Natural killer cell (primary cell): ENCODE data around the gene CROCC2. TPM values are rescaled to one million over a fixed set of nuclear protein-coding genes. Genes with fewer than 3 reads are reported as not detected.

Source experiments
- ATAC-seq, 3 donors: fragments of 150-1000 bp in 2 of 3; fragments of 200-7000 bp in 1 of 3; cut with Tn5 transposase; 1 replicate in 1 of 3; 2 replicates in 2 of 3; pipeline ENCODE4 v1.10.0; 2021; ENCODE audit warnings: mild to moderate bottlenecking in 2 of 3, moderate library complexity in 2 of 3
- DNase-seq, 2 donors: peaks; one replicate each; pipeline versions ENCODE4 v3.0.0 to v3.0.0-alpha.2; 2013 to 2021; ENCODE audit warnings: mixed read lengths in 1 of 2
- H3K27ac ChIP-seq: one replicate; pipeline ENCODE4 v1.5.1; 2013; ENCODE audit warnings: mild to moderate bottlenecking, low read length
- H3K27me3 ChIP-seq: one replicate; pipeline ENCODE4 v1.6.1; 2013; ENCODE audit warnings: low read length; ENCODE audit not compliant: control insufficient read depth, insufficient read depth
- H3K36me3 ChIP-seq: one replicate; pipeline ENCODE4 v1.6.1; 2013; ENCODE audit warnings: low read length; ENCODE audit not compliant: control insufficient read depth, insufficient read depth
- H3K4me1 ChIP-seq: one replicate; pipeline ENCODE4 v1.6.1; 2013; ENCODE audit warnings: low read length; ENCODE audit not compliant: control insufficient read depth, insufficient read depth
- H3K4me3 ChIP-seq: one replicate; pipeline ENCODE4 v1.5.1; 2013; ENCODE audit warnings: low read length
- H3K9me3 ChIP-seq: one replicate; pipeline ENCODE4 v1.6.1; 2013; ENCODE audit warnings: low read length; ENCODE audit not compliant: control insufficient read depth, insufficient read depth
- H3K27ac Mint-ChIP-seq, 2 donors: one replicate each; pipeline ENCODE4 v1.8.0; 2022; ENCODE audit warnings: mild to moderate bottlenecking in 2 of 2, mixed read lengths in 2 of 2, moderate library complexity in 1 of 2
- H3K27me3 Mint-ChIP-seq, 2 donors: one replicate each; pipeline ENCODE4 v1.8.0; 2022; ENCODE audit warnings: low read depth in 2 of 2, mixed read lengths in 2 of 2
- H3K36me3 Mint-ChIP-seq: one replicate; pipeline ENCODE4 v1.8.0; 2022; ENCODE audit warnings: mixed read lengths
- H3K4me1 Mint-ChIP-seq, 2 donors: one replicate each; pipeline ENCODE4 v1.8.0; 2022; ENCODE audit warnings: mixed read lengths in 2 of 2
- H3K4me3 Mint-ChIP-seq: one replicate; pipeline ENCODE4 v1.8.0; 2022; ENCODE audit warnings: mild to moderate bottlenecking, moderate library complexity, mixed read lengths
- H3K9me3 Mint-ChIP-seq, 2 donors: one replicate each; pipeline ENCODE4 v1.8.0; 2022; ENCODE audit warnings: mixed read lengths in 2 of 2
- CTCF ChIP-seq: fragments of 200-600 bp; IDR thresholded peaks from one replicate; pipeline ENCODE4 v1.8.0; 2022; ENCODE audit warnings: antibody characterized with exemption
- WGBS: methylation state at CpG from one replicate; pipeline ENCODE4 v1.1.7; 2013; ENCODE audit warnings: missing lambda C conversion rate; ENCODE audit not compliant: insufficient coverage; 5-methylcytosine and 5-hydroxymethylcytosine counted together
- intact Hi-C: fragments of 100-400 bp; cut with micrococcal nuclease; formaldehyde crosslinking; loops from one replicate; pipeline ENCODE4 v1.14.2; 2022
- total RNA-seq, 4 donors: library from RNA; stranded (reverse); fragments of 120-200 nt in 1 of 4; gene quantifications; one replicate each; pipeline versions ENCODE4 v1.2.3 to v1.2.4, GENCODE V29; 2013 to 2022

Gene CROCC2
- total RNA-seq, 3 donors from 2014 or later (not counting 1 experiment from before 2014, with no cell fraction given) = 0.14 TPM; not detected in 2

- peaks cover 6% of the 10 kb centered on the region for H3K36me3 Mint-ChIP-seq
- Histone ChIP-seq H3K27me3 (no peaks in the 10 kb centered on the region), H3K9me3 (peaks cover 8% of the 10 kb centered on the region), H3K4me1 (no peaks in the 10 kb centered on the region), H3K36me3 (no peaks in the 10 kb centered on the region), H3K4me3 (no peak overlapping the region), H3K27ac (no peak overlapping the region)
- no peak overlapping the region for H3K4me3 Mint-ChIP-seq
- H3K9me3 Mint-ChIP-seq = peaks cover 2 to 4% of the 10 kb centered on the region in 2 donors
- H3K27me3 Mint-ChIP-seq = peaks cover 0 to 3% of the 10 kb centered on the region in 2 donors
- WGBS = 92% methylated on average over 10 of the region's 10 CpGs
- ATAC-seq (no peak), DNase-seq (no peak)
- intact Hi-C loops = no loop called here
- no peaks in the 10 kb centered on the region for H3K4me1 Mint-ChIP-seq
- no peak overlapping the region for H3K27ac Mint-ChIP-seq
- TF ChIP-seq CTCF = no peak
Observed at GRCh38 chr2:240858871-240859270, 47.3 kb upstream of the CROCC2 start.

- intact Hi-C loops = no loop called here
- WGBS = 88% methylated on average over 2 of the region's 2 CpGs
Observed at GRCh38 chr2:240861547-240861946, 44.6 kb upstream of the CROCC2 start.

GRCh38 chr2:240864475-240864874 is 41.7 kb upstream of the CROCC2 start:
- H3K36me3 Mint-ChIP-seq = no peaks in the 10 kb centered on the region
- no peaks in the 10 kb centered on the region for H3K9me3 Mint-ChIP-seq
- H3K27me3 ChIP-seq = no peaks in the 10 kb centered on the region
- H3K9me3 ChIP-seq = no peaks in the 10 kb centered on the region
- H3K27me3 Mint-ChIP-seq = peaks cover 0 to 9% of the 10 kb centered on the region in 2 donors
- no peak for TF ChIP-seq CTCF
- H3K27ac ChIP-seq = no peak overlapping the region
- H3K27ac Mint-ChIP-seq = no peak overlapping the region
- intact Hi-C loops = no loop called here
- ATAC-seq = no peak
- no peak overlapping the region for H3K4me3 Mint-ChIP-seq
- no peak for DNase-seq
- no peaks in the 10 kb centered on the region for H3K36me3 ChIP-seq
- no peak overlapping the region for H3K4me3 ChIP-seq
- WGBS = 93% methylated on average over 3 of the region's 3 CpGs
- peaks cover 0 to 5% of the 10 kb centered on the region in 2 donors for H3K4me1 Mint-ChIP-seq
- H3K4me1 ChIP-seq = no peaks in the 10 kb centered on the region

More at GRCh38 chr2:240861547-240861946, 44.6 kb upstream of the CROCC2 start:
- H3K36me3 Mint-ChIP-seq = no peaks in the 10 kb centered on the region
- DNase-seq (no peak), ATAC-seq (no peak)
- no peaks in the 10 kb centered on the region for H3K9me3 ChIP-seq
- no peaks in the 10 kb centered on the region for H3K36me3 ChIP-seq
- no peak overlapping the region for H3K27ac Mint-ChIP-seq
- no peaks in the 10 kb centered on the region for H3K27me3 ChIP-seq
- TF ChIP-seq CTCF = no peak
- no peaks in the 10 kb centered on the region for H3K4me1 ChIP-seq
- H3K4me1 Mint-ChIP-seq = peaks cover 0 to 5% of the 10 kb centered on the region in 2 donors
- no peak overlapping the region for H3K4me3 ChIP-seq
- peaks cover 0 to 12% of the 10 kb centered on the region in 2 donors for H3K27me3 Mint-ChIP-seq
- no peaks in the 10 kb centered on the region for H3K9me3 Mint-ChIP-seq
- no peak overlapping the region for H3K27ac ChIP-seq
- H3K4me3 Mint-ChIP-seq = no peak overlapping the region

DNA sequence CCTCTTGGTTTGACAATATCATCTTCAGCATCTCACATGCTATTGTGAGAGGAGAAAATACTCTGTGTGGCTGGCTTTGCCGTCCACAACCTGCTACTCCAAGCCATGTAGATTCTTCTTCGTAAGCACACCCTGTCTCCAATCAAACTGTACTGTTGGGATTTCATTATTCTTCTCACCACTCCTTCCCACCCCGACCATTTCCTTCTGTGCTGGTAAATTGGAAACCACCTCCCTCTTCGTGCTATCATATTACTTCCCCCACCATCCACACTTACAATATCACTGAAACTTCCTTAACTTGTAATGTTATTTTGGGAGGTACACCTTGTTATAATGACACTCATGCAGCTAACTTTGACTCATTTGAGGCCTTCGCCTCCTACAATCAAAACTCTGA is 40.7 kb upstream of the CROCC2 start:
- peak in 1 of 3 donors; percentile 34 for ATAC-seq
- no peaks in the 10 kb centered on the region for H3K9me3 Mint-ChIP-seq
- no peaks in the 10 kb centered on the region for H3K4me1 ChIP-seq
- no peak overlapping the region for H3K4me3 ChIP-seq
- no peaks in the 10 kb centered on the region for H3K27me3 ChIP-seq
- H3K27ac ChIP-seq = no peak overlapping the region
- intact Hi-C loops = no loop called here
- peaks cover 0 to 9% of the 10 kb centered on the region in 2 donors for H3K27me3 Mint-ChIP-seq
- no peak overlapping the region for H3K4me3 Mint-ChIP-seq
- no peak for DNase-seq
- H3K36me3 Mint-ChIP-seq = no peaks in the 10 kb centered on the region
- TF ChIP-seq CTCF = no peak
- no peaks in the 10 kb centered on the region for H3K9me3 ChIP-seq
- H3K4me1 Mint-ChIP-seq = peaks cover 0 to 5% of the 10 kb centered on the region in 2 donors
- WGBS = 82% methylated on average over 4 of the region's 5 CpGs
- H3K27ac Mint-ChIP-seq = no peak overlapping the region
- no peaks in the 10 kb centered on the region for H3K36me3 ChIP-seq
